GM12878 (cell line): Measurements from ENCODE around the gene CFAP97D2. TPM values are rescaled to one million over a fixed set of nuclear protein-coding genes. Genes with fewer than 3 reads are reported as not detected.
A peak's percentile ranks its signal among the peaks of the same experiment; 100 is the strongest.

Source experiments
- ATAC-seq: fragments of 200-7000 bp; cut with Tn5 transposase; 3 replicates; pipeline ENCODE4 v1.9.1; 2020; ENCODE audit warnings: mild to moderate bottlenecking, moderate library complexity
- BruUV-seq: library from RNA; stranded (reverse); fragments of 400-500 nt; replicated peaks from 2 replicates; lab custom pipeline; 2021; lab: Mats Ljungman, UMichigan
- CTCF ChIA-PET: fragments of 300-600 bp; sonication (Branson Sonifier 250); formaldehyde crosslinking; extraction: SDS; loops from one replicate; lab custom pipeline; 2021; ENCODE audit warnings: inconsistent platforms; lab: Yijun Ruan, JAX
- POLR2A ChIA-PET: fragments of 350-600 bp; formaldehyde crosslinking; extraction: SDS; loops from one replicate; lab custom pipeline; 2021; ENCODE audit warnings: inconsistent platforms; lab: Charles Lee
- RAD21 ChIA-PET: fragments of 300-600 bp; sonication (Branson Sonifier 250); formaldehyde crosslinking; loops from one replicate; lab custom pipeline; 2023; ENCODE audit warnings: antibody characterized with exemption; ENCODE audit not compliant: unreplicated experiment; lab: Charles Lee
- SMC1A ChIA-PET: fragments of 300-600 bp; sonication (Branson Sonifier 250); formaldehyde crosslinking; loops from one replicate; lab custom pipeline; 2023; ENCODE audit not compliant: unreplicated experiment, uncharacterized antibody; lab: Charles Lee
- DNase-seq: peaks from one replicate; pipeline ENCODE4 v3.0.0-alpha.2; 2011; ENCODE audit warnings: low read depth, low spot score
- FAIRE-seq: peaks from 3 replicates; lab custom pipeline; 2011; peaks lifted over from hg19 to GRCh38; lab: Jason Lieb, UNC
- H2AFZ ChIP-seq: 2 replicates; pipeline ENCODE4 v1.6.0; 2011; ENCODE audit warnings: low read depth, low read length, control low read depth; ENCODE audit not compliant: control insufficient read depth
- H3K27ac ChIP-seq: 2 replicates; pipeline ENCODE4 v1.5.1; 2011; ENCODE audit warnings: control low read depth; ENCODE audit not compliant: control insufficient read depth, insufficient read depth
- H3K27me3 ChIP-seq, 2 experiments: replicated peaks in 1 of 2; 2 replicates each; pipeline versions ENCODE4 v1.6.0 to v1.6.1; 2011; ENCODE audit warnings: low read length in 1 of 2; ENCODE audit not compliant: control insufficient read depth in 2 of 2, insufficient read depth in 2 of 2
- H3K36me3 ChIP-seq, 2 experiments: 2 replicates each; pipeline ENCODE4 v1.5.1; 2011; ENCODE audit warnings: low read length in 1 of 2; ENCODE audit not compliant: control insufficient read depth in 2 of 2, insufficient read depth in 2 of 2
- H3K4me1 ChIP-seq: 2 replicates; pipeline ENCODE4 v1.6.1; 2011; ENCODE audit warnings: mild to moderate bottlenecking, low read length, moderate library complexity, mixed read lengths; ENCODE audit not compliant: control insufficient read depth, insufficient read depth
- H3K4me2 ChIP-seq: 2 replicates; pipeline ENCODE4 v1.6.0; 2011; ENCODE audit warnings: control low read depth; ENCODE audit not compliant: control insufficient read depth, insufficient read depth
- H3K4me3 ChIP-seq: fragments of 200-600 bp; sonication (generic); 2 replicates; pipeline ENCODE4 v1.5.1; 2016
- H3K79me2 ChIP-seq: 2 replicates; pipeline ENCODE4 v1.6.0; 2011; ENCODE audit warnings: low read length; ENCODE audit not compliant: control insufficient read depth, insufficient read depth
- H3K9ac ChIP-seq: 2 replicates; pipeline ENCODE4 v1.8.0; 2011; ENCODE audit warnings: low read length, control low read depth, mixed read lengths; ENCODE audit not compliant: control insufficient read depth, insufficient read depth
- H3K9me3 ChIP-seq: replicated peaks from 3 replicates; pipeline ENCODE4 v1.5.1; 2011; ENCODE audit warnings: mild to moderate bottlenecking, low read length; ENCODE audit not compliant: control insufficient read depth, insufficient read depth
- H4K20me1 ChIP-seq: 2 replicates; pipeline ENCODE4 v1.6.0; 2011; ENCODE audit not compliant: control insufficient read depth, insufficient read depth
- JUNB ChIP-seq: IDR thresholded peaks from 2 replicates; pipeline ENCODE4 v1.6.1; 2016; ENCODE audit warnings: antibody characterized with exemption, mild to moderate bottlenecking
- KDM1A ChIP-seq: fragments of 200-600 bp; sonication (generic); IDR thresholded peaks from 2 replicates; pipeline ENCODE4 v1.6.1; 2016; ENCODE audit warnings: borderline replicate concordance
- RUNX3 ChIP-seq: IDR thresholded peaks from 2 replicates; pipeline ENCODE4 v1.6.1; 2012; ENCODE audit warnings: low read length, inconsistent platforms
- USF1 ChIP-seq: IDR thresholded peaks from 2 replicates; pipeline ENCODE4 v1.6.1; 2011; ENCODE audit warnings: borderline replicate concordance, low read depth, mild to moderate bottlenecking, moderate library complexity, mixed read lengths, low read length; ENCODE audit not compliant: insufficient read depth; ENCODE audit errors: extremely low read length
- WGBS: methylation state at CpG from one replicate; pipeline ENCODE4 v1.1.6; 2016; ENCODE audit warnings: low lambda C conversion rate; ENCODE audit not compliant: insufficient replicate concordance, insufficient coverage; ENCODE audit errors: missing lambda C conversion rate; 5-methylcytosine and 5-hydroxymethylcytosine counted together
- in situ Hi-C: fragments of 300-500 bp; cut with MboI; formaldehyde crosslinking; loops from 9 replicates; pipeline ENCODE4 v1.14.3; 2018; ENCODE audit warnings: mixed read lengths
- intact Hi-C: fragments of 100-400 bp; cut with micrococcal nuclease; formaldehyde crosslinking; loops from one replicate; pipeline ENCODE4 v1.14.2; 2022; ENCODE audit not compliant: unreplicated experiment
- microRNA-seq: library from miRNA; unstranded; fragments of <30 nt; microRNA quantifications from one replicate; pipeline ENCODE4, GENCODE V29; 2018
- polyA plus RNA-seq, 11 experiments: library from polyadenylated mRNA; depleted of rRNA in 4 of 11; unstranded in 6 of 11; stranded (reverse) in 5 of 11; fragments of >200 nt; fragmentation: Nextera tagmentation in 4 of 11; fragmentation: Illumina TruSeq in 1 of 11; extraction: Ambion mirVana in 4 of 11; extraction: Trizol in 1 of 11; gene quantifications; 1 replicate in 1 of 11; 2 replicates in 10 of 11; pipeline versions ENCODE4 v1.2.1 to v1.2.3, GENCODE V29; 2011 to 2016; ENCODE audit warnings: inconsistent platforms in 2 of 11, missing spikeins in 2 of 11, low read depth in 1 of 11
- small RNA-seq: library from RNA; depleted of rRNA; stranded (forward); fragments of <200 nt; gene quantifications from one replicate; pipeline ENCODE3, GENCODE V24; 2014
- total RNA-seq, 4 experiments: library from RNA; depleted of rRNA in 3 of 4; stranded (reverse); fragments of >200 nt in 3 of 4; fragmentation: Illumina TruSeq in 1 of 4; extraction: Trizol in 1 of 4; gene quantifications; 2 replicates each; pipeline versions ENCODE4 v1.2.1 to v1.2.3, GENCODE V29; 2013 to 2021

Gene CFAP97D2
- total and polyA plus RNA-seq, 10 of the 15 experiments (the other 5 are each of a cell fraction or from before 2014, with no cell fraction given): not detected

GRCh38 chr13:114269281-114269770, 90.3 kb downstream of the CFAP97D2 start:
- H2AFZ ChIP-seq: no peak overlapping the region
- H3K4me2 ChIP-seq: no peak overlapping the region
- in situ Hi-C loops (no loop called here), intact Hi-C loops (no loop called here)
- no TSS peak for BruUV-seq
- no peaks in the 10 kb centered on the region for H4K20me1 ChIP-seq
- DNase-seq (no peak), FAIRE-seq (no peak), ATAC-seq (peak; percentile 47)
- H3K36me3 ChIP-seq: peaks cover 5 to 18% of the 10 kb centered on the region in 2 experiments; a peak in 3 of 4 replicates
- H3K9ac ChIP-seq: no peak overlapping the region
- TF ChIP-seq JUNB (0 out of 2 replicates have a peak, but pooled peaks have one; percentile 32), KDM1A (no peak), USF1 (no peak), RUNX3 (no peak)
- H3K4me3 ChIP-seq: no peak overlapping the region
- POLR2A ChIA-PET: interaction anchor here (0.6 to 1.3 kb wide), 2 partner anchors 10 to 67 kb away, joined by 4 read pairs; no protein-coding TSS in a partner anchor
- CTCF ChIA-PET: no interaction called here
- no peaks in the 10 kb centered on the region for H3K27me3 ChIP-seq
- H3K4me1 ChIP-seq: peaks cover 5% of the 10 kb centered on the region; the same call in 1 of the 2 replicates
- H3K27ac ChIP-seq: no peak overlapping the region
- no peaks in the 10 kb centered on the region for H3K79me2 ChIP-seq
- SMC1A ChIA-PET: no interaction called here
- RAD21 ChIA-PET: no interaction called here
- H3K9me3 ChIP-seq: peaks cover 7% of the 10 kb centered on the region; the same call in 2 of the 3 replicates
- 73% methylated on average over 4 of the region's 4 CpGs for WGBS

Small RNAs within 50 kb of the gene (microRNA-seq; reads per million reads assigned to microRNA genes)
- gene MIR548AR: not detected

Small RNAs within 50 kb of the gene (small RNA-seq; reads per million reads assigned to genes)
- gene MIR548AR: not detected

Other genes with a start within 250 kb of the CFAP97D2 start
- not detected in 2 replicates for gene C13orf46, start 205.2 kb upstream of the CFAP97D2 start, total RNA-seq (2014; rRNA removed)
- gene C13orf46, start 205.2 kb upstream of the CFAP97D2 start, total RNA-seq (2014; rRNA removed; fragmentation: Illumina TruSeq; extraction: Trizol): not detected in 2 replicates
- gene C13orf46, start 205.2 kb upstream of the CFAP97D2 start, total RNA-seq (2021): 0.08 and 0.18 TPM in 2 replicates
- 0.04 TPM in 1 of 2 replicates, not detected in the other for gene C13orf46, start 205.2 kb upstream of the CFAP97D2 start, polyA plus RNA-seq (2011; rRNA removed)
- 0.13 TPM in 1 of 2 replicates, not detected in the other for gene C13orf46, start 205.2 kb upstream of the CFAP97D2 start, polyA plus RNA-seq (2014; fragmentation: Illumina TruSeq; extraction: Trizol)
- gene C13orf46, start 205.2 kb upstream of the CFAP97D2 start, polyA plus RNA-seq (2014; fragmentation: Nextera tagmentation; extraction: Ambion mirVana): not detected
- 0.01 and 0.18 TPM in 2 replicates for gene C13orf46, start 205.2 kb upstream of the CFAP97D2 start, polyA plus RNA-seq (2014; rRNA removed)
- gene C13orf46, start 205.2 kb upstream of the CFAP97D2 start, polyA plus RNA-seq (2016; fragmentation: Nextera tagmentation; extraction: Ambion mirVana): not detected
- 18.2 and 19.1 TPM in 2 replicates for gene RASA3, start 46.6 kb upstream of the CFAP97D2 start, total RNA-seq (2014; rRNA removed)
- gene RASA3, start 46.6 kb upstream of the CFAP97D2 start, total RNA-seq (2014; rRNA removed; fragmentation: Illumina TruSeq; extraction: Trizol): 14.6 and 16.6 TPM in 2 replicates
- 29.4 and 33.9 TPM in 2 replicates for gene RASA3, start 46.6 kb upstream of the CFAP97D2 start, total RNA-seq (2021)
- gene RASA3, start 46.6 kb upstream of the CFAP97D2 start, polyA plus RNA-seq (2011; rRNA removed): 10.5 and 15.0 TPM in 2 replicates
- 13.8 and 19.8 TPM in 2 replicates for gene RASA3, start 46.6 kb upstream of the CFAP97D2 start, polyA plus RNA-seq (2014; fragmentation: Illumina TruSeq; extraction: Trizol)
- 1 to 10 TPM in 1 of 2 experiments, under 1 TPM in 1; 0.79 to 2.1 TPM for gene RASA3, start 46.6 kb upstream of the CFAP97D2 start, polyA plus RNA-seq (2014; fragmentation: Nextera tagmentation; extraction: Ambion mirVana)
- 28.5 and 29.0 TPM in 2 replicates for gene RASA3, start 46.6 kb upstream of the CFAP97D2 start, polyA plus RNA-seq (2014; rRNA removed)
- 10 to 100 TPM; 16.5 to 18.6 TPM for gene RASA3, start 46.6 kb upstream of the CFAP97D2 start, polyA plus RNA-seq (2016; fragmentation: Nextera tagmentation; extraction: Ambion mirVana)
- gene CDC16, start 55.6 kb downstream of the CFAP97D2 start, total RNA-seq (2014; rRNA removed): 19.8 and 24.2 TPM in 2 replicates
- 33.0 and 36.5 TPM in 2 replicates for gene CDC16, start 55.6 kb downstream of the CFAP97D2 start, total RNA-seq (2014; rRNA removed; fragmentation: Illumina TruSeq; extraction: Trizol)
- gene CDC16, start 55.6 kb downstream of the CFAP97D2 start, total RNA-seq (2021): 45.7 and 45.9 TPM in 2 replicates
- gene CDC16, start 55.6 kb downstream of the CFAP97D2 start, polyA plus RNA-seq (2011; rRNA removed): 92.9 and 118 TPM in 2 replicates
- 56.1 and 65.6 TPM in 2 replicates for gene CDC16, start 55.6 kb downstream of the CFAP97D2 start, polyA plus RNA-seq (2014; fragmentation: Illumina TruSeq; extraction: Trizol)
- gene CDC16, start 55.6 kb downstream of the CFAP97D2 start, polyA plus RNA-seq (2014; fragmentation: Nextera tagmentation; extraction: Ambion mirVana): 10 to 100 TPM; 15.4 to 29.6 TPM
- gene CDC16, start 55.6 kb downstream of the CFAP97D2 start, polyA plus RNA-seq (2014; rRNA removed): 44.8 and 53.6 TPM in 2 replicates
- 10 to 100 TPM; 27.6 to 29.7 TPM for gene CDC16, start 55.6 kb downstream of the CFAP97D2 start, polyA plus RNA-seq (2016; fragmentation: Nextera tagmentation; extraction: Ambion mirVana)
- 35.1 and 38.2 TPM in 2 replicates for gene UPF3A, start 102.3 kb downstream of the CFAP97D2 start, total RNA-seq (2014; rRNA removed)
- 43.5 TPM in 2 replicates for gene UPF3A, start 102.3 kb downstream of the CFAP97D2 start, total RNA-seq (2014; rRNA removed; fragmentation: Illumina TruSeq; extraction: Trizol)
- gene UPF3A, start 102.3 kb downstream of the CFAP97D2 start, total RNA-seq (2021): 40.0 and 42.6 TPM in 2 replicates
- gene UPF3A, start 102.3 kb downstream of the CFAP97D2 start, polyA plus RNA-seq (2011; rRNA removed): 43.1 and 56.7 TPM in 2 replicates
- gene UPF3A, start 102.3 kb downstream of the CFAP97D2 start, polyA plus RNA-seq (2014; fragmentation: Illumina TruSeq; extraction: Trizol): 61.5 and 66.9 TPM in 2 replicates
- 10 to 100 TPM; 18.6 to 34.4 TPM for gene UPF3A, start 102.3 kb downstream of the CFAP97D2 start, polyA plus RNA-seq (2014; fragmentation: Nextera tagmentation; extraction: Ambion mirVana)
- gene UPF3A, start 102.3 kb downstream of the CFAP97D2 start, polyA plus RNA-seq (2014; rRNA removed): 47.7 and 58.6 TPM in 2 replicates
- 10 to 100 TPM; 46.4 to 51.8 TPM for gene UPF3A, start 102.3 kb downstream of the CFAP97D2 start, polyA plus RNA-seq (2016; fragmentation: Nextera tagmentation; extraction: Ambion mirVana)
- gene CHAMP1, start 135.2 kb downstream of the CFAP97D2 start, total RNA-seq (2014; rRNA removed): 18.1 and 18.5 TPM in 2 replicates
- gene CHAMP1, start 135.2 kb downstream of the CFAP97D2 start, total RNA-seq (2014; rRNA removed; fragmentation: Illumina TruSeq; extraction: Trizol): 15.7 and 15.8 TPM in 2 replicates
- 48.1 and 52.0 TPM in 2 replicates for gene CHAMP1, start 135.2 kb downstream of the CFAP97D2 start, total RNA-seq (2021)
- 16.0 and 20.2 TPM in 2 replicates for gene CHAMP1, start 135.2 kb downstream of the CFAP97D2 start, polyA plus RNA-seq (2011; rRNA removed)
- 54.8 and 57.8 TPM in 2 replicates for gene CHAMP1, start 135.2 kb downstream of the CFAP97D2 start, polyA plus RNA-seq (2014; fragmentation: Illumina TruSeq; extraction: Trizol)
- 1 to 10 TPM; 1.1 to 2.8 TPM for gene CHAMP1, start 135.2 kb downstream of the CFAP97D2 start, polyA plus RNA-seq (2014; fragmentation: Nextera tagmentation; extraction: Ambion mirVana)
- 27.3 and 27.5 TPM in 2 replicates for gene CHAMP1, start 135.2 kb downstream of the CFAP97D2 start, polyA plus RNA-seq (2014; rRNA removed)
- gene CHAMP1, start 135.2 kb downstream of the CFAP97D2 start, polyA plus RNA-seq (2016; fragmentation: Nextera tagmentation; extraction: Ambion mirVana): 10 to 100 TPM; 39.6 to 39.8 TPM